Activated effector memory CD4-positive, alpha-beta T cell treated with anti-CD3 and anti-CD28 coated beads, Interleukin-2, amount 50 U/mL, for 16 hours (primary cell): Measurements from ENCODE around the gene EXOSC5.
A peak's percentile ranks its signal among the peaks of the same experiment; 100 is the strongest.
"Not testable (repeated sequence)": the region's sequence is repeated elsewhere in the genome, so short reads cannot be mapped to it uniquely, and the experiment has no call there.

Experiments
- DNase-seq: peaks from one replicate; pipeline ENCODE4 v3.0.0-alpha.2; 2020

EXOSC5 gene

DNA sequence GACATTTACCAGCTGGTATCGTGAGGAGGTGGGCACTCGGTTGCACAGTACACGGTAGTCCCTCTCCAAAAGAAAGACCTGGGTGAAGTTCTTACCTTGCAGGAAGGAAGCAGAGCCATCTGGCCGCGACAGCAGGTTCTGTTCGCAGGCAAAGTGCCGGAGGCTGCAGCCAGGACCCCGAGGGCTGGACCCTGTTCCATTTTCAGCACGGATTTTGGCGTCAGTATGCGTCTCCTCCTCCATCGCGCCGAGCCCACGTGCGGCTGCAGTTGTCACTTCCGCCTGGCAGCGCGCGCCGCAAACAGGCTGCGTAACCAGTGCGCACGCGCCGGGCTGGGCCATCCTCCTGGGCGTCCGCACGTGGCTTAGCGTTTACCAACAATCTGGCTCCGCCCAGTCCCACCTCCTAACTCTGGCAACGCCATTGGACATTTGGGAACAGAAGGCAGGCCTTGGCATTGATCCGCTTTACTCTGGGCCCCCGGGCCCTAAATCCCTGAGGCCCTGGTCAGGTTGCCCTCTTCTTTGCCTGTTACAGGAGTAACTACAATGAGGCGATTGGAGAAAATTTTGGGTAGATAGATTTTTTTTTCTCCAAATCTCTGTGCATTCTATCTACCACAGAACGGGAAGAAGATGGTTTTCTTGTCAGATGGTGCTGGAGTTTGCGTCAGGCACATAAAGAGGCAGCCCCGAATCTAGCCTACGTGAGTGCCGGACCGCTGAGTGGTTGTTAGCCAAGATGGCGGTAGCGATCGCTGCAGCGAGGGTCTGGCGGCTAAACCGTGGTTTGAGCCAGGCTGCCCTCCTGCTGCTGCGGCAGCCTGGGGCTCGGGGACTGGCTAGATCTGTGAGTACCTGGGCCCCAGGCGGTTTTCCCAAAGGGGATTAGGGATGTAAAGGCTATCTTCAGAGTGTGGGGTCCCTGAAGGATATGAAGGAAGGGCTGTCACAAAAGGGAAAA is at the start of gene EXOSC5, which contains the start of gene BCKDHA:
EXOSC5 (minus strand) TSS at position 274 of the 964 bp plus-strand sequence; CDS start at position 243, 31 bp downstream.
BCKDHA (plus strand) TSS at position 733 of the 964 bp plus-strand sequence; CDS start at position 743, 10 bp downstream.
- peak; percentile 100 for DNase-seq

GRCh38 chr19:41445575-41445974 is 48.4 kb upstream of the EXOSC5 start:
- DNase-seq: peak; percentile 54

DNA sequence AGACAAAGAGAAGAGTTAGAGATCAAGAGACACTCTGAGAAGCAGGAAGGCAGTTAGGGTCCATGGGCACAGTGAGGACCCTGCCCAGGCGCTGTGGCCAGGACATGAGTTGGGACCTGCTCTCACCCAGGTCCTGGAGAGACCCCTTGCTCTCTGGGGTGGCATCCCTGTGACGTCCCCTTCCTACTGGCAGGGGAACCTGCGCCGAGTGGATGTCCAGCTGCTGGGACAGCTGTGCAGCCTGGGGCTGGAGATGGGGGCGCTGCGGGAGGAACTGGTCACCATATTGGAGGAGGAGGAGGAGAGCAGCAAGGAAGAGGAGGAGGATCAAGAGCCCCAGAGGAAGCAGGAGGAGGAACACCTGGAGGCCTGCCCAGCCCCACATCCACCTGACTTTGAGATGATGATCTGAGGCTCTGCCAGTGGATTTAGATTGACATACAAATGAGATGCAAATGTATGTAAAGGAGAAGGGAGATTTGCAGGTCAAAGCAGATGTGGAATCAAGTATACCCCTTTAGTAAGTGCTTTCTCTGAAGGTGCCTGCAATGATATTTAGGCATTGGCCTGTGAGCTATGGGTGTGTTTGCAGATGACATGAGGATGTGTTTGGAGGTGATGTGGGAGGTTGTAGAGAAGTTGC is 46.8 kb upstream of the EXOSC5 start:
- DNase-seq: peak; percentile 41

GRCh38 chr19:41442473-41443355 is 45.6 kb upstream of the EXOSC5 start, which contains the start of gene ERICH4:
TSS of gene ERICH4 (plus strand) at chr19:41443156. CDS start at chr19:41443170, 14 bp downstream.
- peak; percentile 48 for DNase-seq

DNA sequence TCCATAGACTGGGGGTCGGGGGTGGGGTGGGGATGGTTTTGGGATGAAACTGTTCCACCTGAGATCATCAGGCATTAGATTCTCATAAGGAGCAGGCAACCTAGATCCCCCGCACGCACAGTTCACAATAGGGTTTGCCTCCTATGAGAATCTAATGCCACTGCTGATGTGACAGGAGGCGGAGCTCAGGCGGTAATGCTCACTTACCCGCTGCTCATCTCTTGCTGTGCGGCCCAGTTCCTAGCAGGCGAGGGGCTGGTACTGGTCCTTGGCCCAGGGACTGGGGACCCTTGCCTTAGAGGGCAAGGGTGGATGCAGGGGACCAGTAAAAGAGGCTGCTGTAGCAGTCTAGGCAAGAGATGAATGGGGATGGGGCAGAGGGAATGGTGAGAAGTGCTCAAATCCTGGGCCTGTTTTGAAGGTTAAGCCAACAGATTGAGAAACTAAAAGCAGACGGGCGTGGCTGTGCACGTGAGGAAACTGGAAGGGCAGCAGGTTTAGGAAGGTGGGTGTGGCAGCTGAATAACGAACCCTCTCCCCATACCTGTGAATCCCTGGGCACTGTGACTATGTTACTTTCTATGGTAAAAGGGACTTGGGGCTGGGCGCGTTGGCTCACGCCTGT is 44.3 kb upstream of the EXOSC5 start:
- DNase-seq: peak; percentile 42

DNA sequence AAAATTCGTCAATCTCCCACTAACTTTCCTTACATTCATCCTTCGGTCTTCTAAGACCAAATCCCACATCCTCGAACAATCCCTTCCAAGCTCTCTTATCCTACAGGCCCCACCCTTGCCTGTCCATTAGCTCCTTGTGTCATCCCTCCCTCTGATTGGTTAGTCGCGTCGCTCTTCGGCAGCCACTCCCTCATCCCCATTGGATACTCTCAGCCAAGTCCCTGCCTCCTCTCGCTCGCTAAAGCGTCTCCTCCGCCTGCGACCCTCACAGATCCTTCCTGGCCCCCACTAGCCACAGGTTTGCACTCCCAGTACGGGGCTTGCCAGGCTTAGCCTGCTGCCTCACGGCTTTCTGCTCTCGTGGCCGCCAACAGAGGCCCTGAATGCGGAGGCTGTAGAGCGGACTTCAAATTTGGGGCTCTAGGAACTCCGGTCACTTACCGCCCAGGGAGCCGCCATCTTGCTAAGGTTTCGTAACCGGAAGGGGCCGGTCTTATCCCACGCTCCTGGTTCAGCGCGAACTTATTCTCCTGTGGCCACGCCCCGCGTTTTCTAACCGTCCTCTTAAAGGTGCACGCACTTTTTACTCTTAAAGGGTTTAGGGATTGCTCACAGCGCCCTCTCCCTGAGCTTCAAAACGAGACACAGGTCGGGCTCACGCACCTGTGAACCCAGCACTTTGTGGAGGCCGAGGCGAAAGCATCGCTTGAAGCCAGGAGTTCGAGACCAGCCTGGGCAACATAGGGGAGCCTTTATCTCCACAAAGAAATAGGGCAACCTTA is 42.5 kb upstream of the EXOSC5 start, which contains the start of gene DMAC2:
DMAC2 (minus strand) TSS at position 472 of the 782 bp plus-strand sequence; CDS start at position 459, 13 bp downstream.
- DNase-seq: peak; percentile 98

GRCh38 chr19:41437944-41438574 is 40.9 kb upstream of the EXOSC5 start:
- DNase-seq: no peak

DNA sequence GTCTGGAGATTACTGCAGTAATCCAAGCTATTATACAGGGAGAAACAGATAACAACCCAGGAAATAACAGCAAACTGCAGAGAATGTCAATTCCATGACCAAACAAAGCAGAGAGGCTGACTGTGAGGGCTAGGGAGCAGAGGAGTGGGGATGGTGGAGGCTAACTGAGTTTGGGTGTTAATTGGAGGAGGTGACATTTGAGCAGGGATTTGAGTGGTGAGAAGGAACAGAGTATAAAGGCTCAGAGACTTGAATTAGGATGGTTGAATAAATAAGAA is 39.5 kb upstream of the EXOSC5 start:
- DNase-seq: no peak

- DNase-seq: no peak
Measured at GRCh38 chr19:41435936-41436673, 38.9 kb upstream of the EXOSC5 start.

GRCh38 chr19:41435376-41435775 is 38.2 kb upstream of the EXOSC5 start:
- DNase-seq: not testable (repeated sequence)

DNA sequence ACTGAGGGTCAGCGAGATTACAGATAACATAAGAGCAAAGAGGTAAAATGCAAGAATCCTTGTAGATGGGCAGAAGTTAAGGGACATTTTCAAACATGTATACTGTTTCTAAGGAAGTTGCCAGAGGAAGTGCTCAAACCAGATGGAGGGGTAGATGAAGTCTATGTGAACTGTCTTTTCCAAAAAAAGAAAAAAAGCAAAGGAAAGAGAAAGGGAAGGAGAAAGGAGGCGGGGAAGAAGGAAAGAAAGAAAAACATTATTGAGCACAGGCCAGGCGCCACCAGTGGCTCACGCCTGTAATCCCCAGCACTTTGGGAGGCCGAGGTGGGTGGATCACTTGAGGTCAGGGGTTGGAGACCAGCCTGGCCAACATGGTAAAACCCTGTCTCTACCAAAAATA is 37.3 kb upstream of the EXOSC5 start:
- no peak for DNase-seq

DNA sequence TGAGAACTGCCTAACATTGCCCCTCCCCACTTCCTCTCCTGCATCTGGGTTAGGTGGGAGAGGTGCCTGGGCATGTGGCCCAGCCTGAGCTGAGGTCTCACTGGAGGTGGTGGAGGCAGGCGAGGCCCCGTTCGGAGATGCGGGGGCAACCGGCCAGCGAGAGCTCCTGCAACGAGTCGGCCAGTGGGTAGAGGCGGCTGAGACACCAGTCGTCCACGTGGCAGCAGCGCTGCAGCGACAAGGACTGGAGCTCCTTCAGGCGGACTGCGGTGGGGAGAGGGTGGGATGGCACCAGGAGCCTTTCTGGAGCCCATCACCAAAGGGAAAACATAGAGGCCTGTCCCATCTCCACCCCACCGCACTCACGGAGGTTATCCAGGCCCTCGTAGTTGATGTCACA is 36.0 kb upstream of the EXOSC5 start:
- no peak for DNase-seq

DNA sequence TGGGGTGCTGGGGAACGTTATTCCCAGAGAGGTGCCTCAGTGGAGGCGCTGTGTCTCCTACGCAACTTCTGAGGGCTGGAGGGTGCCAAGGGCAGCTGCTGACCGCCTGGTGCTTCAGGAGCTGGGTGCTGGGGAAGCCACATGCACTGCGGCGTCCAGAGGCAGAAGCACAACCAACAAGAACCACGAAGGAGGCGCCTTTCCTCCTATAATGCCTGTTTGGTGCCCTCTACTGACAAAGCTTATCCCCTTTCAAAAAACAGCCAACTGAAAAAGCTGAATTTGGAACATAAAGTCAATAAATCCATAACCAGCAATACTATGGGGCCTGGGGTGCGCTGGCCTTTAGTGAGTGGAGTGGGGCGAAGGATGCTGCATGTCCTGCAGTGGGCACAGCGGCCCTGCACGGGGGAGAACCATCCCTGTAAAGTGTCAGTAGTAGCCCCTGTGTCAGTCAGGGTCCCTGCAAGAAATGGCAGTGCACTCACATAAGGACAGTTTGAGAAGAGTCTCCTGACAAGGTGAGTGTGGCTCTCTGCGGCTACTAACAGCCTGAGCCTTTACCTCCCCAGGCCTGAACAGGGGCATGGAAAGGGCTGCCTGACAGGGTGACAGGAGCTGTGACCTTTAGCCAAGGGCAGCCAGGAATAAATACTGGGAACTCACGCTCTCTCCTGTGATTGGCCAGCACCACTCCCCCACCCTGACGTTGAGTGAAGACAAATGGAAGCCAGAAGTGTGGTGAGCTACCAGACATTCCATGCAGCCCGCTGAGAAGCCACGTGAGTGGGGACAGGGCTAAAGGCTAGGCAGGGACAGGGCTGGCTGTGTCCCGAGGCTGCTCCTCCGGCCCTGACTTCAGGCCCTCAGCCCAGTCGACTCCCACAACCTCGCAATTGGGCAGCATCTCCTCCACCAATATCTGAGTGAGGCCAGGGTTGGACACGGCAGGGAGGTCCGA is 34.5 kb upstream of the EXOSC5 start:
- DNase-seq: no peak

DNA sequence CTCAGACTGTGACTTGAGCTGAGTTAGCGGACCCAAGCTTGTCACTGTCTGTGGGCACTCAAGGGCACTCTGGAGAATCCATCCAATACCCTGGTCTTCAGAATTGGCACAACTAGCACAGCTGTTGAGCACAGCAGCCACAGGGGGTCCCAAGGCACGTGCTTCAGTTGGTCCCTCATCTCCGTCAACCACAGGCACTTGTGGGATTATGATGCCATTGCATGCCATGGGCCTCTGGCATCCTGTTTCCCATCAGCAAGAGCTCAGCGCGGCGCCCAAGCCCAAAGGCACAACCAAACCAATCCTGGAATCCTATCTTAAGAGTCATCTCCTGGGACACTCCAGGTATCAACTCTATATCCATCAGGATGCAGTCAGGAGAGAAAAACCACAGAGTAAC is 33.8 kb upstream of the EXOSC5 start:
- DNase-seq: no peak

- no peak for DNase-seq
Measured at GRCh38 chr19:41428481-41428859, 31.3 kb upstream of the EXOSC5 start.

GRCh38 chr19:41427647-41428480 is 30.7 kb upstream of the EXOSC5 start:
- DNase-seq: peak; percentile 77

DNA sequence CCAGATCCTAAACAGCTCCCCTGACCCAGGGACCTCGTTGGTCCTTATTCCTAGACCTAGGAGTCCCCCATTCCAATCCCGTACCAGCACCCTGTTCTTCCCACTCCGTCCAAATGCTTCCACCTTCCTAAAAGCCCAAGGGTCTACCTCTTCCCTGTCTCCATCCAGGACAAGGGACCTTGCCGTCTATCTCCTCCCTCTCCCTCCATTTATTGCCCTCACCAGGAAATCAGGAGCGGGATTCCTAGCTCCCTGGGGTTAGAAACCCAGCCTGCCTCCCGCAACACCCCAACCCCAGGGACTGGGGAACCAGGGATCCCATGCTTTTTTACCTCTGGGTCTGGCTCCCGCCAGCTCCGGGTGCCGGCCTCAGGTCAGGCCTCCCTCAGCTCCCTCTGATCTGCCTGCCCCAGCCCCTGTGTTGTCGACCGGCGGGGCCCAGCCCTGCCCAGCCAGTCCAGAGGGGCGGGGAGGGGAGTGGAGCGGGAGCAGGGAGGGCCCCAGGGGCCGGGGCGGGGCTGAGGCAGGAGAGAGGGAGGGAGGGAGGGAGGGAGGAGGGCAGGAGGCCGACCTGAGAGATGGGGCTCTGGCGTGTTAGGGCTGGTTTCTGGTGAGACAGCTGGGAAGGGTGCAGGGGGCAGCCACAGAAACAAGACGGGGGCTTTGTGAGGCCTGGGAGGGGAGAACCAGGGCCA is 29.9 kb upstream of the EXOSC5 start, which contains the start of gene B3GNT8:
B3GNT8 (minus strand) TSS at position 423 of the 695 bp plus-strand sequence. CDS start 596 bp downstream, outside the sequence.
- DNase-seq: peak; percentile 75
